Measurements from ENCODE around the gene KCNQ5. TPM values are rescaled to one million over a fixed set of nuclear protein-coding genes. Genes with fewer than 3 reads are reported as not detected.

The KCNQ5 gene
- total and polyA plus RNA-seq, 4 experiments from 2014 or later, result 1.0 to 4.2 (median 3.4) TPM; not detected in 1

- no peaks in the 10 kb centered on the region for H3K4me1 ChIP-seq (ENCODE audit: insufficient read depth, low read length)
- H3K4me3 Mint-ChIP-seq, result no peak overlapping the region
- DNase-seq, result no peak
- H3K9me3 ChIP-seq (ENCODE audit: control insufficient read depth in 1 of 2, low read length in 2 of 2), result no peaks in the 10 kb centered on the region
- POLR2A ChIA-PET (ENCODE audit: partially characterized antibody), result no interaction called here
- no peaks in the 10 kb centered on the region for H3K36me3 Mint-ChIP-seq
- peaks cover 0 to 2% (median 0%) of the 10 kb centered on the region in 8 donors for H3K9me3 Mint-ChIP-seq
- no peaks in the 10 kb centered on the region for H3K4me1 Mint-ChIP-seq
- no peaks in the 10 kb centered on the region for H3K36me3 ChIP-seq (ENCODE audit: insufficient read depth, low read length)
- H3K27me3 Mint-ChIP-seq, result no peaks in the 10 kb centered on the region
- intact Hi-C loops (cut with micrococcal nuclease), result no loop called here
- no peaks in the 10 kb centered on the region for H3K27me3 ChIP-seq (ENCODE audit: insufficient read depth, low read length)
- no peak overlapping the region for H3K27ac Mint-ChIP-seq
- CTCF ChIA-PET (ENCODE audit: partially characterized antibody), result no interaction called here
- H3K4me3 ChIP-seq (ENCODE audit: low read length in 2 of 2), result no peak overlapping the region
- no peak overlapping the region for H3K27ac ChIP-seq (ENCODE audit: low read depth, low read length)
These were observed 195.3 kb downstream of the KCNQ5 start for GRCh38 chr6:72817208-72817607.

DNA sequence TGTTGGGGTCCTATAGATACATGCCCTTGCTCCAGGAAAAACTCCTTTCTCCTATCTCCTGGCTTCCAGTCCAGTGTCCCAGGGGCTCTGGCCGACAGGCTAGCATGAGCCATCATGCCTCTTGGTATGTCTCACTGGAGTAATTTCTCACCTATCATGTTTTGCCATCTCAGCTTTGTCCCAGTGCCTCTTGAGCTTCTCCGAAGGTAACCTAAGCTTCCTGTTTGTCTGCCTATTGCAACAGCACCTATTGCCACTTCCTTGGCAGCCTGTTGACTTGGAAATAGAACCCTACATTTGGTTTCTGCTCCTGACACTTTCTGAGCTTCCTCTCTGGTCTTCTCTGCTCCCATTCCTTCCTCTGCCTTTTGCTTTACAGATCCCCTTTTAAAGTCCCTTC, 197.7 kb downstream of the KCNQ5 start:
- POLR2A ChIA-PET (ENCODE audit: partially characterized antibody), result no interaction called here
- Histone ChIP-seq H3K27ac (ENCODE audit: low read depth, low read length) (no peak overlapping the region), H3K4me1 (ENCODE audit: insufficient read depth, low read length) (no peaks in the 10 kb centered on the region), H3K4me3 (ENCODE audit: low read length in 2 of 2) (no peak overlapping the region), H3K9me3 (ENCODE audit: control insufficient read depth in 1 of 2, low read length in 2 of 2) (no peaks in the 10 kb centered on the region), H3K27me3 (ENCODE audit: insufficient read depth, low read length) (no peaks in the 10 kb centered on the region), H3K36me3 (ENCODE audit: insufficient read depth, low read length) (no peaks in the 10 kb centered on the region)
- no peak for DNase-seq
- Mint-ChIP-seq H3K27ac (no peak overlapping the region), H3K4me1 (no peaks in the 10 kb centered on the region), H3K4me3 (no peak overlapping the region), H3K27me3 (no peaks in the 10 kb centered on the region), H3K9me3 (peaks cover 0 to 2% (median 0%) of the 10 kb centered on the region in 8 donors), H3K36me3 (no peaks in the 10 kb centered on the region)
- CTCF ChIA-PET (ENCODE audit: partially characterized antibody), result no interaction called here
- intact Hi-C loops (cut with micrococcal nuclease), result no loop called here

- Histone ChIP-seq H3K4me1 (ENCODE audit: insufficient read depth, low read length) (no peaks in the 10 kb centered on the region), H3K27me3 (ENCODE audit: insufficient read depth, low read length) (no peaks in the 10 kb centered on the region), H3K9me3 (ENCODE audit: control insufficient read depth in 1 of 2, low read length in 2 of 2) (no peaks in the 10 kb centered on the region), H3K27ac (ENCODE audit: low read depth, low read length) (no peak overlapping the region), H3K4me3 (ENCODE audit: low read length in 2 of 2) (no peak overlapping the region), H3K36me3 (ENCODE audit: insufficient read depth, low read length) (no peaks in the 10 kb centered on the region)
- POLR2A ChIA-PET (ENCODE audit: partially characterized antibody), result no interaction called here
- CTCF ChIA-PET (ENCODE audit: partially characterized antibody), result no interaction called here
- Mint-ChIP-seq H3K4me3 (no peak overlapping the region), H3K27ac (no peak overlapping the region), H3K27me3 (no peaks in the 10 kb centered on the region), H3K9me3 (peaks cover 0 to 2% (median 0%) of the 10 kb centered on the region in 8 donors), H3K4me1 (no peaks in the 10 kb centered on the region), H3K36me3 (no peaks in the 10 kb centered on the region)
- intact Hi-C loops (cut with micrococcal nuclease), result no loop called here
- no peak for DNase-seq
These were observed 198.3 kb downstream of the KCNQ5 start for GRCh38 chr6:72820153-72820552.

- Mint-ChIP-seq H3K4me3 (no peak overlapping the region), H3K9me3 (no peaks in the 10 kb centered on the region), H3K27ac (no peak overlapping the region), H3K36me3 (no peaks in the 10 kb centered on the region), H3K4me1 (no peaks in the 10 kb centered on the region), H3K27me3 (no peaks in the 10 kb centered on the region)
- no peaks in the 10 kb centered on the region for H3K36me3 ChIP-seq (ENCODE audit: insufficient read depth, low read length)
- DNase-seq, result no peak
- no peak overlapping the region for H3K27ac ChIP-seq (ENCODE audit: low read depth, low read length)
- CTCF ChIA-PET (ENCODE audit: partially characterized antibody), result no interaction called here
- no peaks in the 10 kb centered on the region for H3K27me3 ChIP-seq (ENCODE audit: insufficient read depth, low read length)
- no peaks in the 10 kb centered on the region for H3K4me1 ChIP-seq (ENCODE audit: insufficient read depth, low read length)
- intact Hi-C loops (cut with micrococcal nuclease), result no loop called here
- POLR2A ChIA-PET (ENCODE audit: partially characterized antibody), result no interaction called here
- no peak overlapping the region for H3K4me3 ChIP-seq (ENCODE audit: low read length in 2 of 2)
- H3K9me3 ChIP-seq (ENCODE audit: control insufficient read depth in 1 of 2, low read length in 2 of 2), result no peaks in the 10 kb centered on the region
These were observed 199.0 kb downstream of the KCNQ5 start for GRCh38 chr6:72820906-72821305.

- H3K4me1 ChIP-seq (ENCODE audit: insufficient read depth, low read length), result no peaks in the 10 kb centered on the region
- no peak for DNase-seq
- CTCF ChIA-PET (ENCODE audit: partially characterized antibody), result no interaction called here
- H3K27ac Mint-ChIP-seq, result no peak overlapping the region
- no peaks in the 10 kb centered on the region for H3K4me1 Mint-ChIP-seq
- no peak overlapping the region for H3K4me3 ChIP-seq (ENCODE audit: low read length in 2 of 2)
- H3K27me3 Mint-ChIP-seq, result no peaks in the 10 kb centered on the region
- H3K36me3 Mint-ChIP-seq, result no peaks in the 10 kb centered on the region
- H3K9me3 Mint-ChIP-seq, result no peaks in the 10 kb centered on the region
- H3K36me3 ChIP-seq (ENCODE audit: insufficient read depth, low read length), result no peaks in the 10 kb centered on the region
- no peaks in the 10 kb centered on the region for H3K9me3 ChIP-seq (ENCODE audit: control insufficient read depth in 1 of 2, low read length in 2 of 2)
- no peaks in the 10 kb centered on the region for H3K27me3 ChIP-seq (ENCODE audit: insufficient read depth, low read length)
- POLR2A ChIA-PET (ENCODE audit: partially characterized antibody), result no interaction called here
- H3K27ac ChIP-seq (ENCODE audit: low read depth, low read length), result no peak overlapping the region
- intact Hi-C loops (cut with micrococcal nuclease), result no loop called here
- no peak overlapping the region for H3K4me3 Mint-ChIP-seq
These were observed 200.2 kb downstream of the KCNQ5 start for GRCh38 chr6:72822023-72822422.

- Histone ChIP-seq H3K27me3 (ENCODE audit: insufficient read depth, low read length) (no peaks in the 10 kb centered on the region), H3K27ac (ENCODE audit: low read depth, low read length) (no peak overlapping the region), H3K4me3 (ENCODE audit: low read length in 2 of 2) (no peak overlapping the region), H3K9me3 (ENCODE audit: control insufficient read depth in 1 of 2, low read length in 2 of 2) (no peaks in the 10 kb centered on the region), H3K4me1 (ENCODE audit: insufficient read depth, low read length) (no peaks in the 10 kb centered on the region), H3K36me3 (ENCODE audit: insufficient read depth, low read length) (no peaks in the 10 kb centered on the region)
- CTCF ChIA-PET (ENCODE audit: partially characterized antibody), result no interaction called here
- no peak for DNase-seq
- Mint-ChIP-seq H3K27me3 (no peaks in the 10 kb centered on the region), H3K4me1 (no peaks in the 10 kb centered on the region), H3K9me3 (no peaks in the 10 kb centered on the region), H3K36me3 (no peaks in the 10 kb centered on the region), H3K4me3 (no peak overlapping the region), H3K27ac (no peak overlapping the region)
- intact Hi-C loops (cut with micrococcal nuclease), result no loop called here
- POLR2A ChIA-PET (ENCODE audit: partially characterized antibody), result no interaction called here
These were observed 200.8 kb downstream of the KCNQ5 start for GRCh38 chr6:72822691-72823090.

DNA sequence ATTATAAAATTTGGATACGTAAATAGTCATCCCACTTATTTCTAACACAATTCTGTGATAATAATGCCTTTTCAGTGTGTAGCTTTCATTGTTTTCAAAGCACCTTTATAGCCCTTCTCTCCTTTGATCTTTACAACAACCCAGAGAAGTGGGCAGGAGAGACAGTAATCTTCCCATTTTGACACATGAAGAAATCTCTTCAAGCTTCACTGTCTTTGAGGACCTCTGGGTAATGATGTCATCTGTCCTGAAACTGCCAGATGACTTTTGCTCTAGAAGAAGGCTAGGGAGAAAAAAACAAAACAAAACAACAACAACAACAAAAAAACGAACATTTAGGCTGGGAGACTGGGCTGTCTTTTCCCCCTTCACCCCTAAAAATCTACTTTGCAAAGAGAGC, 203.0 kb downstream of the KCNQ5 start:
- no peak overlapping the region for H3K4me3 ChIP-seq (ENCODE audit: low read length in 2 of 2)
- no peaks in the 10 kb centered on the region for H3K9me3 ChIP-seq (ENCODE audit: control insufficient read depth in 1 of 2, low read length in 2 of 2)
- no peak overlapping the region for H3K4me3 Mint-ChIP-seq
- H3K9me3 Mint-ChIP-seq, result peaks cover 0 to 5% (median 3%) of the 10 kb centered on the region in 8 donors
- no peaks in the 10 kb centered on the region for H3K36me3 Mint-ChIP-seq
- no peak overlapping the region for H3K27ac Mint-ChIP-seq
- no peaks in the 10 kb centered on the region for H3K27me3 Mint-ChIP-seq
- DNase-seq, result no peak
- ChIA-PET POLR2A (ENCODE audit: partially characterized antibody) (no interaction called here), CTCF (ENCODE audit: partially characterized antibody) (no interaction called here)
- no peak overlapping the region for H3K27ac ChIP-seq (ENCODE audit: low read depth, low read length)
- H3K27me3 ChIP-seq (ENCODE audit: insufficient read depth, low read length), result no peaks in the 10 kb centered on the region
- no peaks in the 10 kb centered on the region for H3K36me3 ChIP-seq (ENCODE audit: insufficient read depth, low read length)
- no peaks in the 10 kb centered on the region for H3K4me1 Mint-ChIP-seq
- intact Hi-C loops (cut with micrococcal nuclease), result no loop called here
- no peaks in the 10 kb centered on the region for H3K4me1 ChIP-seq (ENCODE audit: insufficient read depth, low read length)

DNA sequence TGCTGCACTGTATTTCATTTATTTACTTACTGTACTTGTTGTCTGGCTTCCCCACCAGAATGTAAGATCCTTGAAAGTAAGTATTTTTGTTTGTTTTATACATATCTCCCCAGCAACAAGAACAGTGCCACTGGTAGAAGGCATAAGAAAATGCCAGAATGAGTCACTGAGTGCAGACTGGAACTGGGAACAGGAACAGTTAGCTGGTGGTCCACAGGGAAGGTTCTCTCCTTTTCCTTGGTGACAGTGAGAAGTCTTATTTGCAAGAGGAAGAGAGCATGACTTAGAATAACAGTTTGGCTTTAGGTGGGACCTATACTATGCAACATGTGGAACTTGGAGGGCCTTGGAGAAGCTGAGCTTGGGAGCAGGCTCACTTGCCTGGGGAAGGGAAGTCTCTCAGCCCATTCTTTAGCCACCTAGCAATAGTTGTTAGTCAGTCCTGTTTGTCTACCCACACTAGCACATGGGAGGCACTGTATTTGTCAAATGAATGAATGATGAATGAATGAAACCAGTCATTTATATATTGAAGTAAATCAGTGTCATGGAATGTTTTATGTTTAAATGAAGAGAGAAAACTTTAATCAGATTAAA, 203.5 kb downstream of the KCNQ5 start:
- H3K4me1 ChIP-seq (ENCODE audit: insufficient read depth, low read length), result no peaks in the 10 kb centered on the region
- no peaks in the 10 kb centered on the region for H3K36me3 Mint-ChIP-seq

More for the DNA sequence above, 203.5 kb downstream of the KCNQ5 start:
- no peaks in the 10 kb centered on the region for H3K9me3 ChIP-seq (ENCODE audit: control insufficient read depth in 1 of 2, low read length in 2 of 2)
- Mint-ChIP-seq H3K27me3 (no peaks in the 10 kb centered on the region), H3K4me3 (no peak overlapping the region), H3K4me1 (no peaks in the 10 kb centered on the region), H3K9me3 (peaks cover 0 to 5% (median 3%) of the 10 kb centered on the region in 8 donors), H3K27ac (no peak overlapping the region)
- ChIA-PET CTCF (ENCODE audit: partially characterized antibody) (no interaction called here), POLR2A (ENCODE audit: partially characterized antibody) (no interaction called here)
- intact Hi-C loops (cut with micrococcal nuclease), result no loop called here
- no peak overlapping the region for H3K4me3 ChIP-seq (ENCODE audit: low read length in 2 of 2)
- no peak for DNase-seq
- no peaks in the 10 kb centered on the region for H3K27me3 ChIP-seq (ENCODE audit: insufficient read depth, low read length)
- H3K27ac ChIP-seq (ENCODE audit: low read depth, low read length), result no peak overlapping the region
- no peaks in the 10 kb centered on the region for H3K36me3 ChIP-seq (ENCODE audit: insufficient read depth, low read length)

All from CD4-positive, alpha-beta memory T cell (primary cell).